SK-N-SH (cell line): ENCODE measurements around the gene PROM1. TPM values are rescaled to one million over a fixed set of nuclear protein-coding genes. Genes with fewer than 3 reads are reported as not detected.

Source experiments
- CTCF ChIA-PET: fragments of 300-600, 350-600 bp; formaldehyde crosslinking; extraction: SDS; loops from one replicate; lab custom pipeline; 2021; lab: Yijun Ruan, JAX
- POLR2A ChIA-PET: fragments of 350-600 bp; sonication (Branson Sonifier 250); formaldehyde crosslinking; extraction: SDS; loops from one replicate; lab custom pipeline; 2020; ENCODE audit warnings: antibody characterized with exemption, inconsistent platforms; lab: Yijun Ruan, JAX
- DNase-seq: peaks from one replicate; pipeline ENCODE4 v3.0.0; 2012
- H2AFZ ChIP-seq: fragments of 200-600 bp; sonication (generic); 2 replicates; pipeline ENCODE4 v1.8.1; 2016; ENCODE audit warnings: antibody characterized with exemption, mild to moderate bottlenecking, low read depth
- H3F3A ChIP-seq: fragments of 200-600 bp; sonication (generic); replicated peaks from 2 replicates; pipeline ENCODE3; 2016; ENCODE audit warnings: antibody characterized with exemption, mild to moderate bottlenecking; ENCODE audit not compliant: insufficient read depth
- H3K27ac ChIP-seq, 2 experiments: fragments of 200-500 bp in 1 of 2; fragments of 200-600 bp in 1 of 2; sonication (Bioruptor generic) in 1 of 2; sonication (generic), shearing (Covaris generic) in 1 of 2; 2 replicates each; pipeline versions ENCODE4 v1.5.1 to v1.6.1; 2014 to 2016; ENCODE audit warnings: low read depth in 2 of 2, inconsistent platforms in 1 of 2, low read length in 1 of 2, mild to moderate bottlenecking in 1 of 2, mixed read lengths in 1 of 2
- H3K27me3 ChIP-seq: fragments of 200-600 bp; sonication (generic), shearing (Covaris generic); 2 replicates; pipeline ENCODE4 v1.6.1; 2016; ENCODE audit warnings: mixed run types; ENCODE audit not compliant: insufficient read depth
- H3K36me3 ChIP-seq, 2 experiments: fragments of 200-500 bp in 1 of 2; fragments of 200-600 bp in 1 of 2; sonication (Bioruptor generic) in 1 of 2; sonication (generic) in 1 of 2; replicated peaks in 1 of 2; 2 replicates each; pipeline versions ENCODE3 to v1.5.1; 2014 to 2016; ENCODE audit warnings: low read length in 1 of 2, mild to moderate bottlenecking in 1 of 2; ENCODE audit not compliant: insufficient read depth in 2 of 2, control insufficient read depth in 1 of 2
- H3K4me1 ChIP-seq, 2 experiments: fragments of 200-500 bp in 1 of 2; fragments of 200-600 bp in 1 of 2; sonication (Bioruptor generic) in 1 of 2; sonication (generic), shearing (Covaris generic) in 1 of 2; 2 replicates each; pipeline versions ENCODE4 v1.5.1 to v1.6.1; 2014 to 2016; ENCODE audit warnings: low read depth in 1 of 2, low read length in 1 of 2, mixed run types in 1 of 2; ENCODE audit not compliant: insufficient read depth in 2 of 2, control insufficient read depth in 1 of 2
- H3K4me2 ChIP-seq: fragments of 200-600 bp; sonication (generic), shearing (Covaris generic); 2 replicates; pipeline ENCODE4 v1.6.1; 2017; ENCODE audit warnings: mixed run types
- H3K4me3 ChIP-seq, 2 experiments: fragments of 200-500 bp in 1 of 2; fragments of 200-600 bp in 1 of 2; sonication (Bioruptor generic) in 1 of 2; sonication (generic), shearing (Covaris generic) in 1 of 2; 2 replicates each; pipeline versions ENCODE4 v1.5.1 to v1.8.1; 2014 to 2016; ENCODE audit warnings: low read depth in 2 of 2, inconsistent platforms in 1 of 2, low read length in 1 of 2, mild to moderate bottlenecking in 1 of 2, mixed read lengths in 1 of 2, moderate library complexity in 1 of 2
- H3K79me2 ChIP-seq: fragments of 200-600 bp; sonication (generic); 2 replicates; pipeline ENCODE4 v1.8.1; 2017; ENCODE audit warnings: mild to moderate bottlenecking; ENCODE audit not compliant: insufficient read depth
- H3K9ac ChIP-seq: fragments of 200-600 bp; sonication (generic); 2 replicates; pipeline ENCODE4 v1.6.1; 2017; ENCODE audit warnings: mixed run types
- H3K9me2 ChIP-seq: fragments of 200-600 bp; sonication (generic); 2 replicates; pipeline ENCODE4 v1.6.1; 2017; ENCODE audit warnings: mixed run types
- H3K9me3 ChIP-seq: fragments of 200-600 bp; sonication (generic); 2 replicates; pipeline ENCODE4 v1.6.1; 2017; ENCODE audit warnings: mixed run types, mild to moderate bottlenecking, moderate library complexity
- H4K20me1 ChIP-seq: fragments of 200-600 bp; sonication (generic); 2 replicates; pipeline ENCODE4 v1.6.1; 2017; ENCODE audit warnings: mild to moderate bottlenecking, mixed run types; ENCODE audit not compliant: insufficient read depth
- CTCF ChIP-seq: fragments of 200-600 bp; sonication (generic); IDR thresholded peaks from 2 replicates; pipeline ENCODE4 v1.6.1; 2017; ENCODE audit warnings: antibody characterized with exemption, mild to moderate bottlenecking, moderate library complexity
- ELF1 ChIP-seq: IDR thresholded peaks from 2 replicates; pipeline ENCODE4 v1.4.0; 2012
- EP300 ChIP-seq, 2 experiments: IDR thresholded peaks; 2 replicates each; pipeline versions ENCODE4 v1.4.0 to v1.6.1; 2012; ENCODE audit warnings: borderline replicate concordance in 1 of 2, low read depth in 1 of 2, low read length in 1 of 2
- EZH2phosphoT487 ChIP-seq: fragments of 200-600 bp; sonication (generic); IDR thresholded peaks from 2 replicates; pipeline ENCODE4 v1.6.1; 2017; ENCODE audit warnings: low read depth, mixed run types, mild to moderate bottlenecking, antibody characterized with exemption, moderate library complexity, borderline replicate concordance
- FOSL2 ChIP-seq: IDR thresholded peaks from 2 replicates; pipeline ENCODE4 v1.4.0; 2012; ENCODE audit warnings: low read depth, mild to moderate bottlenecking, moderate library complexity, borderline replicate concordance
- GABPA ChIP-seq: IDR thresholded peaks from 2 replicates; pipeline ENCODE4 v1.4.0; 2012; ENCODE audit warnings: low read depth, mild to moderate bottlenecking
- MEF2A ChIP-seq: IDR thresholded peaks from 2 replicates; pipeline ENCODE4 v1.4.0; 2012; ENCODE audit warnings: low read depth, borderline replicate concordance
- MXI1 ChIP-seq: IDR thresholded peaks from 2 replicates; pipeline ENCODE4 v1.6.1; 2012; ENCODE audit warnings: mild to moderate bottlenecking, low read depth, low read length, improper control_type of control experiment
- NFIC ChIP-seq: IDR thresholded peaks from 2 replicates; pipeline ENCODE4 v1.4.0; 2012; ENCODE audit warnings: borderline replicate concordance
- PBX3 ChIP-seq: IDR thresholded peaks from 2 replicates; pipeline ENCODE4; 2012
- POLR2AphosphoS5 ChIP-seq: IDR thresholded peaks from 2 replicates; pipeline ENCODE4 v1.6.1; 2012; ENCODE audit warnings: low read depth, low read length
- RAD21 ChIP-seq: IDR thresholded peaks from 2 replicates; pipeline ENCODE4 v1.6.1; 2012; ENCODE audit warnings: mild to moderate bottlenecking, low read length
- RCOR1 ChIP-seq: fragments of 150-350 bp; IDR thresholded peaks from 2 replicates; pipeline ENCODE4 v1.6.1; 2017; ENCODE audit warnings: antibody characterized with exemption, low read length
- TAF1 ChIP-seq: IDR thresholded peaks from 2 replicates; pipeline ENCODE4 v1.6.1; 2012; ENCODE audit warnings: low read depth, mild to moderate bottlenecking, low read length, moderate library complexity, borderline replicate concordance
- TEAD4 ChIP-seq: IDR thresholded peaks from 2 replicates; pipeline ENCODE4 v1.4.0; 2012; ENCODE audit warnings: mild to moderate bottlenecking, borderline replicate concordance; ENCODE audit not compliant: insufficient read depth
- USF1 ChIP-seq: IDR thresholded peaks from 2 replicates; pipeline ENCODE4 v1.4.0; 2012; ENCODE audit warnings: low read depth, borderline replicate concordance
- YY1 ChIP-seq: IDR thresholded peaks from 2 replicates; pipeline ENCODE4 v1.4.0; 2012; ENCODE audit warnings: low read depth, mild to moderate bottlenecking
- WGBS: methylation state at CpG from one replicate; pipeline ENCODE4 v1.1.6; 2017; ENCODE audit warnings: low lambda C conversion rate; 5-methylcytosine and 5-hydroxymethylcytosine counted together
- polyA plus RNA-seq, 3 experiments: library from polyadenylated mRNA; depleted of rRNA; stranded (reverse); fragments of >200 nt; gene quantifications; 2 replicates each; pipeline ENCODE4 v1.2.3, GENCODE V29; 2012
- TF ChIP-seq, protein P1 (sequence below): fragments of 150-350 bp; IDR thresholded peaks from 2 replicates; pipeline ENCODE4 v1.6.1; 2016; ENCODE audit warnings: mild to moderate bottlenecking, low read depth, low read length

PROM1 gene
- polyA plus RNA-seq, 1 of the 3 experiments (the other 2 are of a cell fraction): not detected

GRCh38 chr4:15976456-15977447 is 107.1 kb downstream of the PROM1 start (continued):
- no peak for TF ChIP-seq USF1

DNA sequence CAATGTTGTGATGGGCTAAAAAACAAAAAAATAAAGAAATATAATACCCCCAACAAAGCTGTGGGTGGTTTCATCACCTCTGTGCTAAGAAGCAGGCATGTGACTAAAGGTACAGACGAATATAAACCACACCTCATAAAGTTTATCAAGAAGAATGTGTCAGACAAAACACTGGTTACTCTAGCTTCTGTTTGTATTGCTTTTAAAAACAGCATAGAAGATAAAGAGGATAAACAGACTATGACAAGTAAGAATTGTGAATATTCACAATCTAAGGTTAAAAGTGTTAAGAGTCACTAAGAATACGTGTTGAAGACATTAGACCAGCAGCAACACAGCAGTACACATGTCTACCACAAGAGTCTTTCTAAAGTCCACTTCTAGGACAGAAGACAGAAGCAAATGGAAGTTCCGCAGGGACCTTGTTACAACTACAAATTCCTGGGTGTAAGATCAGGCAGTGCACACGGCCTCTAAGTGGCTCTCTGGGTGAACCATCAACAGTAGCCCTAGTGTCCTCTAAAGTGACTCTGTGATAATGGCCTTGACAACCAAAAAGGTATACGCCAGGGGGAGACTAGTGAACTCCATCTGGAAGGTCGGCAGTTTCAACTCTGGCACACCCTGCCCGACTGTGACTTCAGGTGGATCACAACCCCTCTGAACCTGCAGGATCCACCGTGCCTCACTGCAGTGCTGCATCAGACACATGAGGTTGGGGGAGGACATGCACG is 112.6 kb downstream of the PROM1 start:
- H2AFZ ChIP-seq: no peak overlapping the region
- H3K9me2 ChIP-seq: no peaks in the 10 kb centered on the region
- no peaks in the 10 kb centered on the region for H3F3A ChIP-seq
- peaks cover 6% of the 10 kb centered on the region; the same call in 1 of the 2 replicates for H3K27me3 ChIP-seq
- TF ChIP-seq CTCF (no peak), ELF1 (no peak), NFIC (no peak), RCOR1 (no peak), PBX3 (no peak), RAD21 (no peak), MEF2A (no peak), TEAD4 (no peak), TAF1 (no peak), GABPA (no peak), EP300 (IDR thresholded peaks at IDR 0.05; ENCODE audit: borderline replicate concordance in 1 of 2, low read depth in 1 of 2, low read length in 1 of 2) (no peak), POLR2AphosphoS5 (no peak), MXI1 (no peak), USF1 (no peak), YY1 (no peak), EZH2phosphoT487 (no peak), FOSL2 (no peak)
- TF ChIP-seq, protein P1, sequence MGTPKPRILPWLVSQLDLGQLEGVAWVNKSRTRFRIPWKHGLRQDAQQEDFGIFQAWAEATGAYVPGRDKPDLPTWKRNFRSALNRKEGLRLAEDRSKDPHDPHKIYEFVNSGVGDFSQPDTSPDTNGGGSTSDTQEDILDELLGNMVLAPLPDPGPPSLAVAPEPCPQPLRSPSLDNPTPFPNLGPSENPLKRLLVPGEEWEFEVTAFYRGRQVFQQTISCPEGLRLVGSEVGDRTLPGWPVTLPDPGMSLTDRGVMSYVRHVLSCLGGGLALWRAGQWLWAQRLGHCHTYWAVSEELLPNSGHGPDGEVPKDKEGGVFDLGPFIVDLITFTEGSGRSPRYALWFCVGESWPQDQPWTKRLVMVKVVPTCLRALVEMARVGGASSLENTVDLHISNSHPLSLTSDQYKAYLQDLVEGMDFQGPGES: no peak
- no peak overlapping the region for H3K4me3 ChIP-seq
- H3K9ac ChIP-seq: no peak overlapping the region
- WGBS: 54% methylated on average over 7 of the region's 9 CpGs
- H3K36me3 ChIP-seq: no peaks in the 10 kb centered on the region
- DNase-seq: no peak
- CTCF ChIA-PET: interaction anchor here (1.1 to 2.8 kb wide), 3 partner anchors 15 to 176 kb away, joined by 3 to 8 read pairs (median 3); no protein-coding TSS in a partner anchor
- H3K27ac ChIP-seq: no peak overlapping the region
- H3K4me1 ChIP-seq: no peaks in the 10 kb centered on the region
- POLR2A ChIA-PET: no interaction called here
- no peaks in the 10 kb centered on the region for H3K9me3 ChIP-seq
- no peaks in the 10 kb centered on the region for H4K20me1 ChIP-seq
- no peak overlapping the region for H3K4me2 ChIP-seq
- no peaks in the 10 kb centered on the region for H3K79me2 ChIP-seq
